ENCODE data around the gene GTPBP1. TPM values are rescaled to one million over a fixed set of nuclear protein-coding genes. Genes with fewer than 3 reads are reported as not detected.

The GTPBP1 gene
- polyA plus RNA-seq, 1 of the 3 experiments (the other 2 are of a cell fraction) = 15.2 TPM

DNA sequence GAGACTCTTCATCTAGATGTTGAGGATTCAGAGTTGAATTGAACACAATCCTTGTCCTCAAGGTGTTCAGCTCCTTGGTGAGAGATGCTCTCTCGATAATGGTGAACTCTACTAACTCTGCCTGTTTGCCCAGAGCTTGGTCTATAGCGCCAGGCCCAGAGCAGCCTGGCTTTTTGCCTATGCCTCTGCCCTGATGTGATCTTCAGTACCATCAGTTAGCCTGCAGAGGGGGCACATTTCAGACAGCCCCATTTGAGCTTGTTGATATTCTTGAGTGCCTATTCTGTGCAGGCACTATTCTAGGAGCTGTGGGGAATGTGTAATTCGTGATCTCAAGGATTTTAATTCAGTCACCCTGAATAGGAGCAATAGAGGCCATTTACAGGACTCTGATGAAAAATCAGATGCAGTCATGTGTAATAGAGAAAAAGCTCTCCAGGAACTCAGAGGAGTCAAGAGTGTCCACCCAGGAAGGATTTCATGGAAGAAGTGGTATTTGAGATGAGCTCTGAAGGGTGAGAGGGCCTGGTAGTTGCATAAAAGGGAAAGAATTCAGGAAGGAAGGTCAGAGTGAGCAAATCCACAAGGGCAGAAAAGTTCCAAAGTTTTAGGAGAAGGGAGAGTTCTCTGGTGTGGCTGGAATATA is 19.3 kb downstream of the GTPBP1 start:
- no peak overlapping the region for H3K27ac ChIP-seq (ENCODE audit: low read depth in 2 of 2, low read length in 1 of 2)
- no peaks in the 10 kb centered on the region for H4K20me1 ChIP-seq (ENCODE audit: insufficient read depth)
- no peak overlapping the region for H3K4me2 ChIP-seq
- H3K79me2 ChIP-seq (ENCODE audit: insufficient read depth) = no peaks in the 10 kb centered on the region
- 46% methylated on average over 2 of the region's 3 CpGs for WGBS (ENCODE audit: low lambda C conversion rate)
- DNase-seq = peak; percentile 44
- peaks cover 0 to 34% of the 10 kb centered on the region in 2 experiments for H3K36me3 ChIP-seq (replicated peaks in 1 of 2; ENCODE audit: control insufficient read depth in 1 of 2, insufficient read depth in 2 of 2, low read length in 1 of 2)
- ChIA-PET CTCF (interaction anchor here (0.6 to 2.1 kb wide), 6 partner anchors 9 to 38 kb away, joined by 3 to 8 read pairs (median 3); no protein-coding TSS in a partner anchor), POLR2A (no interaction called here)
- H3K9ac ChIP-seq = no peak overlapping the region
- H3K9me2 ChIP-seq = no peaks in the 10 kb centered on the region
- TF ChIP-seq NFIC (IDR thresholded peaks at IDR 0.05; ENCODE audit: borderline replicate concordance) (no peak), ZBTB33 (IDR thresholded peaks at IDR 0.05; ENCODE audit: borderline replicate concordance, low read depth) (no peak), RAD21 (IDR thresholded peaks at IDR 0.05; ENCODE audit: low read length) (no peak), EZH2phosphoT487 (IDR thresholded peaks at IDR 0.05; ENCODE audit: borderline replicate concordance, low read depth) (no peak)
- TF ChIP-seq, protein P1, sequence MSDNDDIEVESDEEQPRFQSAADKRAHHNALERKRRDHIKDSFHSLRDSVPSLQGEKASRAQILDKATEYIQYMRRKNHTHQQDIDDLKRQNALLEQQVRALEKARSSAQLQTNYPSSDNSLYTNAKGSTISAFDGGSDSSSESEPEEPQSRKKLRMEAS (IDR thresholded peaks at IDR 0.05; ENCODE audit: low read depth) = no peak
- TF ChIP-seq, protein P2, sequence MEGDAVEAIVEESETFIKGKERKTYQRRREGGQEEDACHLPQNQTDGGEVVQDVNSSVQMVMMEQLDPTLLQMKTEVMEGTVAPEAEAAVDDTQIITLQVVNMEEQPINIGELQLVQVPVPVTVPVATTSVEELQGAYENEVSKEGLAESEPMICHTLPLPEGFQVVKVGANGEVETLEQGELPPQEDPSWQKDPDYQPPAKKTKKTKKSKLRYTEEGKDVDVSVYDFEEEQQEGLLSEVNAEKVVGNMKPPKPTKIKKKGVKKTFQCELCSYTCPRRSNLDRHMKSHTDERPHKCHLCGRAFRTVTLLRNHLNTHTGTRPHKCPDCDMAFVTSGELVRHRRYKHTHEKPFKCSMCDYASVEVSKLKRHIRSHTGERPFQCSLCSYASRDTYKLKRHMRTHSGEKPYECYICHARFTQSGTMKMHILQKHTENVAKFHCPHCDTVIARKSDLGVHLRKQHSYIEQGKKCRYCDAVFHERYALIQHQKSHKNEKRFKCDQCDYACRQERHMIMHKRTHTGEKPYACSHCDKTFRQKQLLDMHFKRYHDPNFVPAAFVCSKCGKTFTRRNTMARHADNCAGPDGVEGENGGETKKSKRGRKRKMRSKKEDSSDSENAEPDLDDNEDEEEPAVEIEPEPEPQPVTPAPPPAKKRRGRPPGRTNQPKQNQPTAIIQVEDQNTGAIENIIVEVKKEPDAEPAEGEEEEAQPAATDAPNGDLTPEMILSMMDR (IDR thresholded peaks at IDR 0.05) = peak; percentile 52
- no peaks in the 10 kb centered on the region for H3F3A ChIP-seq (replicated peaks; ENCODE audit: insufficient read depth)
- no peaks in the 10 kb centered on the region for H3K9me3 ChIP-seq
- no peak overlapping the region for H2AFZ ChIP-seq (ENCODE audit: low read depth)
- H3K4me1 ChIP-seq (ENCODE audit: control insufficient read depth in 1 of 2, insufficient read depth in 2 of 2, low read depth in 1 of 2, low read length in 1 of 2) = no peaks in the 10 kb centered on the region
- no peaks in the 10 kb centered on the region for H3K27me3 ChIP-seq (ENCODE audit: insufficient read depth)
- no peak overlapping the region for H3K4me3 ChIP-seq (ENCODE audit: low read depth in 2 of 2, low read length in 1 of 2)

- no peaks in the 10 kb centered on the region for H3K27me3 ChIP-seq (ENCODE audit: insufficient read depth)
- TF ChIP-seq YY1 (IDR thresholded peaks at IDR 0.05; ENCODE audit: low read depth) = no peak
- TF ChIP-seq JUND (IDR thresholded peaks at IDR 0.05) = no peak
- no peak for TF ChIP-seq NRF1 (IDR thresholded peaks at IDR 0.05; ENCODE audit: low read depth, low read length)
- no peak for TF ChIP-seq POLR2AphosphoS5 (IDR thresholded peaks at IDR 0.05; ENCODE audit: low read depth, low read length)
- TF ChIP-seq MXI1 (IDR thresholded peaks at IDR 0.05; ENCODE audit: low read depth, low read length) = no peak
- TF ChIP-seq RFX5 (IDR thresholded peaks at IDR 0.05; ENCODE audit: low read length) = no peak
- no peak for TF ChIP-seq USF2 (IDR thresholded peaks at IDR 0.05; ENCODE audit: borderline replicate concordance, low read depth, low read length)
- TF ChIP-seq USF1 (IDR thresholded peaks at IDR 0.05; ENCODE audit: borderline replicate concordance, low read depth) = no peak
- TF ChIP-seq TEAD4 (IDR thresholded peaks at IDR 0.05; ENCODE audit: borderline replicate concordance, insufficient read depth) = no peak
- peaks cover 0 to 40% of the 10 kb centered on the region in 2 experiments for H3K36me3 ChIP-seq (replicated peaks in 1 of 2; ENCODE audit: control insufficient read depth in 1 of 2, insufficient read depth in 2 of 2, low read length in 1 of 2)
- no peaks in the 10 kb centered on the region for H3K79me2 ChIP-seq (ENCODE audit: insufficient read depth)
- ChIA-PET POLR2A (no interaction called here), CTCF (interaction anchor here (2.1 kb wide), 1 partner anchor 13 kb away, joined by 8 read pairs; no protein-coding TSS in a partner anchor)
- H2AFZ ChIP-seq (ENCODE audit: low read depth) = no peak overlapping the region
- 95% methylated on average over 10 of the region's 18 CpGs for WGBS (ENCODE audit: low lambda C conversion rate)
- no peaks in the 10 kb centered on the region for H4K20me1 ChIP-seq (ENCODE audit: insufficient read depth)
- no peaks in the 10 kb centered on the region for H3K9me2 ChIP-seq
- H3K4me1 ChIP-seq (ENCODE audit: control insufficient read depth in 1 of 2, insufficient read depth in 2 of 2, low read depth in 1 of 2, low read length in 1 of 2) = no peaks in the 10 kb centered on the region
- no peaks in the 10 kb centered on the region for H3K9me3 ChIP-seq
- no peak for DNase-seq
- H3F3A ChIP-seq (replicated peaks; ENCODE audit: insufficient read depth) = no peaks in the 10 kb centered on the region
- H3K9ac ChIP-seq = no peak overlapping the region
- no peak overlapping the region for H3K4me2 ChIP-seq
- no peak overlapping the region for H3K4me3 ChIP-seq (ENCODE audit: low read depth in 2 of 2, low read length in 1 of 2)
- no peak overlapping the region for H3K27ac ChIP-seq (ENCODE audit: low read depth in 2 of 2, low read length in 1 of 2)
These were observed 20.3 kb downstream of the GTPBP1 start for GRCh38 chr22:38725900-38726655.
